ENCODE results near the gene TMEM191C.
A peak's percentile ranks its signal among the peaks of the same experiment; 100 is the strongest.
"Not testable (repeated sequence)": the region's sequence is repeated elsewhere in the genome, so short reads cannot be mapped to it uniquely, and the experiment has no call there.

TMEM191C gene

GRCh38 chr22:21467337-21468193 is at the start of gene TMEM191C:
TMEM191C (plus strand) TSS chr22:21467387; CDS start chr22:21467460, 73 bp downstream.
- not testable (repeated sequence) for DNase-seq

DNA sequence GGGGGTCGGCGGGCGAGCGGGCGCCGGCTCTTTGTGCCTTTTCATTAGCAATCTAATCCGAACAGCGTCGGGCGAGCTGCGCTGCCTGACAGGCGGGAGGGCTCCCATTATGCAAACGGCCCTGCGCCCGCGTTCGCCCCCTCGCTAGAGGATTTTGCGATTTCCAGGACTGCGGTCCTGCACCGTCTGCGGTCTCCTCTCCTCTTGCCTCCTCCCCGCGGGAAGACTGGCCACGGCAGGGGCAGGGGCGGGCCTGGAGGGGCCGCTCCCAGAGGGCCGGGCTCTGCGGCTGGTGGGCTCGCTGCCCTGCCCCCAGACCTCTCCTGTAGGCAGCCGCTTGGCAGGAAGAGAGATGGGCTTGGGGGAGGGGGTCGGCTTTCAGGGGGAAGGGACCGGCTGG is 49.3 kb upstream of the TMEM191C start:
- DNase-seq, result peak; percentile 25 to 38

GRCh38 chr22:21418974-21419638 is 48.1 kb upstream of the TMEM191C start:
- DNase-seq, result not testable (repeated sequence)

GRCh38 chr22:21420180-21420763 is 46.9 kb upstream of the TMEM191C start:
- DNase-seq, result not testable (repeated sequence)

DNA sequence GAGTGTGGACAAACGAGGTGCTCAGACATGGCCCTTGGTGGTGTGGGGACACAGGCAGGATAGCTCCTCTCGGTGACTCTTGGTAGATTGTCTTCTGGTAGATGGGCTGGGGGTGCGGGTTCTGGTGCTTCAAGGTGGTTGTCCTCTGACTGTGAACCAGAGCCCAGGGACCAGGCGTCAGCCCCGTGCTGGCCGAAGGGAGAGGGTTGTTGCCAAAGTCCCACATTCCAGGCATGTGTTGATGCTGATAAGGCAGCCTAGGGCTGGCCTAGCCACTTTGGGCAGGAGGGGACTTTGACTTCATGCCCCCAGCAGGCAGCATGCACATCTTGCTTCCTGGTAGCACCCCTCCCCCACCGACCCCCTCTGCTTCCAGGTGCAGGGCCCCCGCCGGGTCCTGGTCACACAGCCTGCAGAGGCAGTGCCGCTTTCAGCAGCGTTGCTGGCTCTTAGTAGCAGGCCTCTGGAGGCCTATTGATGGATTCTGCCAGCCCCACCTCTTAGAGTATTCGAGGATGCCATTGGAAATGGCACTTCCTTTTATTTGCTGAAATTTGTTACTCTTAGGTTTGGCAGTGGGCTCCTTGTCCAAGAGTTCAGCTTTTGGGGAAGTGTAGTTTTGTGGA is 43.0 kb upstream of the TMEM191C start:
- not testable (repeated sequence) for DNase-seq

- DNase-seq, result not testable (repeated sequence)
Measured at GRCh38 chr22:21434378-21435233, 32.6 kb upstream of the TMEM191C start.

DNA sequence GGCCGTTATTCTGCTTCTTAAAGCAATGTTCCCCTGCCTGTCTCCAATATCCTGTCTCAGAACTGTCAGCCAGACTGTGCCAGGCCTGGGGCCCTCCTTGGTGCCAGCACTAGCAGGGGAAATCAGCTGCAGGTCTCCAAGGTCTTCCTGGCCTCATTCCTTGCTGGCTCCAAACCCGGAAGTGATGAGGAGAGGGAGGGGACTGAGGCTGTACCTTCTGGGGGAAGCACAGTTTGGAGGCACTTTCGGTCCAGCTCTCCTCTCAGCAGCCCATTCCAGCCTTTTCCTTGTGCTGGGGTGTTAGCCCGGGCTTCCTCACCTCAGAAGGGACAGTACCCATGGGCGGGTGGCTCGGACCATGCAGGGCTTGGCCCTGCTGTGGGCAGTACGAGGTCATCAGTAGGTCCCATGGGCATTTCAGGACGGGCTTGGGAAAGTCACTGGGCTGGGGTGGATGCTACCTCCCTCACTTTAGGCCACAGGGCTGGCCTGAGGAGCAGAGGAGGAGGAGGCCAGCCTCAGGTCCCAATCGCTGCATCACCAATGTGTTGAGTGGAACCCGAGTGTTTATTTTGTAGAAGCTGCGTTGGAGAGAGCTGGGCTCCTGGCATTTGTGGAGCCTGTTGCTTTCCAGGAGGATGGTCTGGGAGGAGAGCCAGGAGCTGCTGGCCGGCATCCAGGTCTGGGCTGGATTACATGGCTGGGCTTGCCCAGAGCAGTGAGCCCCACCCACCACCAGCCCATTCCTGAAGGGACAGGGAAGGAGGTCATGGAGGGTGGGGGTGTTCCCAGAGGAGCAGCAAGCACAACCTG is 31.0 kb upstream of the TMEM191C start:
- peak in 1 of 2 experiments; percentile 7 for DNase-seq

DNA sequence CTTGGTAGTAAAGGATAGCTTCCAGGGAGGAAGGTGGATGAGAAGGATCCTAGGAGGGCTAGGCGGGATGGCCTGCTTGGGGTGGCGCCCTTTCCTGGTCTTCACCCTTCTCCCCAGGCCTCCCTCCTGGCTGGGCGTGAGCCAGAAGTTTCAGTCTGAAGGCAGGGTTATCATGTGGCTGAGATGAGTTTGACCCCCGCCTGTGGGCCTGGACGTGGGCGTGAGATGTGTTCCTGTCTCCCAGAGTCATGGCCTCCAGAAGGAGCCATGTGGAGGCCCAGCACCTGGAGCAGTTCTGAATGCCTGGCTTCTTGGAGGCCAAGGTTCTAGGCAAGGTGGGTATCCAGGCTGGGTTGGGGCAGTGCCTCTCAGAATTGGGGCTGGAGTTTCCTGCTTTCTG is 29.2 kb upstream of the TMEM191C start:
- peak in 1 of 2 experiments; percentile 7 for DNase-seq

- not testable (repeated sequence) for DNase-seq
Measured at GRCh38 chr22:21440018-21440636, 27.1 kb upstream of the TMEM191C start.

- DNase-seq, result not testable (repeated sequence)
Measured at GRCh38 chr22:21440676-21441075, 26.5 kb upstream of the TMEM191C start.

DNA sequence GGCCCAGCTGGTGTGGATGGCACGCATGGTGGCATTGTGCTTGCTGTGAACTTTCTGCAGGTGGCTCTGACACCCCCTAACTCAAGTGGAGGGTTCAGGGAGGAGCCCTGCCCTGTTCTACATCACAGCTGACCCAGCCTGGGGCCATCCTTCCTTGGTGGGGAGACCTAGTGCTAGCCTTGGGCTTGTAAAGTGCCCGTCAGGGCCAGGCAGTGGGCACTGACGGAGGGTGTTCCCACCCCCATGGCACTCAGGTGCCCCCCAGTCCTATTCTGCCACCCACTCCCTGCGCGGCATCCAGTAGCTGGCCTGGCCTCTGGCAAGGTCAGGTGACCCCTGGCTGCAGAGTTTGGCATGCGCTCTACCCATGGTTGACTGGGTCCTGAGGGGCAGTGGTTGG is 26.0 kb upstream of the TMEM191C start:
- DNase-seq, result peak in 1 of 2 experiments; percentile 7

GRCh38 chr22:21442123-21442522 is 25.1 kb upstream of the TMEM191C start:
- not testable (repeated sequence) for DNase-seq

- DNase-seq, result not testable (repeated sequence)
Measured at GRCh38 chr22:21442646-21443045, 24.5 kb upstream of the TMEM191C start.

GRCh38 chr22:21443057-21443734 is 24.0 kb upstream of the TMEM191C start:
- peak; percentile 2 to 11 for DNase-seq

DNA sequence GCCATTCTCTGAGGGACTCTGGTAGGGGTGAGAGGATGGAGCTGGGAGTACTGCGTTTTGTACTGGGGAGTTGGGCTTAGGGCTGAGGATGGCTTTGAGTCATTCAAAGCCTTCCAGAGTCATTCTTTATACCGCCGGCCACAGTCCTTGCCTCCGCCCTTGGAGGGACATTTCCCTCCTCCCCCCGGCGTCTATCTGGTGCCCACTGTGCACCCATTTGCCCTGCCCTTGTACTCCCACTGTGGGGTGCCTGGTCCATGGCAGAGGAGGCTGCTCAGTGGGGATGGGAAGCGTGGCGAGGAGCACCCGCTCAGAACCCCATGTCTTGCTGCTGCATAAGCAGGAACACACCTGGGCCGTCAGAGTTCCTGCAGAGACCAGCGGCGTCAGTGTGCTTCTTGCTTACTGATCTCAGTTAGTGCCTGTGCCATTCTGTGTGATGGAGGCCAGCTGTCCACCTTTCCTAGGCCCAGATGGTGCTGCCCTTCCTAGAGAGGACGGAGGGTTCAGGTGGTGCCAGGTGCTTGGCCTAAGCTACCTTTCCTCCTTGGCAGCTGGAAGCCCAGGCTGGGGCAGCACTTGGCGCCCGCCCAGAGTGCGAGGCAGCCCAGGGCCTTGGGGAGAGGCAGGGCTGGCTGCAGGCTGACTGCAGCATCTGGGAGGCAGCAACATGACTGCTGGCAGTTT is 23.3 kb upstream of the TMEM191C start:
- peak; percentile 11 to 13 for DNase-seq

DNA sequence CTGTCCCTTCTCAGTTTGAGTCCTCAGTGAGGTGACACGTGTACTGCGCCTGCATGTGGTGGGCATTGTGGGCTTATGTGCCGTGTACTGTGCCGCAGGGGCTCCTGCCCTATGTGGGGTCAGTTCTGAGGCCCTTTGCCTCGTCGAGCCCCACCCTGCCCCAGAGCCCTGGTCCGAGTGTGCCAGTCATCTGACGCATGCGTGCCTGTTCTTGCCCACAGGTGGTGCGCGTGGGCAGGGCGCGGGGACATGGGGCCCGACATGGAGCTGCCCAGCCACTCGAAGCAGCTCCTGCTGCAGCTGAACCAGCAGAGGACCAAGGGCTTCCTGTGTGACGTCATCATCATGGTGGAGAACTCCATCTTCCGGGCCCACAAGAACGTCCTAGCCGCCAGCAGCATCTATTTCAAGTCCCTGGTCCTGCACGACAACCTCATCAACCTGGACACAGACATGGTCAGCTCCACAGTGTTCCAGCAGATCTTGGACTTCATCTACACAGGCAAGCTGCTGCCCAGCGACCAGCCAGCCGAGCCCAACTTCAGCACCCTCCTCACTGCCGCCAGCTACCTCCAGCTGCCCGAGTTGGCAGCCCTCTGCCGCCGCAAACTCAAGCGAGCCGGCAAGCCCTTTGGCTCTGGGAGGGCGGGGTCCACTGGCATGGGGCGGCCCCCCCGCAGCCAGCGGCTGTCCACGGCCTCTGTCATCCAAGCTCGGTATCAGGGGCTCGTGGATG is 22.3 kb upstream of the TMEM191C start:
- peak; percentile 9 to 14 for DNase-seq

- peak in 1 of 2 experiments; percentile 7 for DNase-seq
Measured at GRCh38 chr22:21445437-21446127, 21.6 kb upstream of the TMEM191C start.

Data from activated T-cell treated with anti-CD3 and anti-CD28 coated beads, Interleukin-2, amount 50 U/mL, for 48 hours (primary cell).